NCI-H1092 (cell line): ENCODE results near the gene AIRE.
"Not testable (repeated sequence)": the region's sequence is repeated elsewhere in the genome, so short reads cannot be mapped to it uniquely, and the experiment has no call there.

Experiments
- DNase-seq: peaks from one replicate; lab custom pipeline; 2025; lab: John Stamatoyannopoulos, UW

AIRE gene

GRCh38 chr21:44285138-44285992 is at the start of gene AIRE:
TSS of gene AIRE (plus strand) at chr21:44285876. CDS start at chr21:44286007, 131 bp downstream.
- DNase-seq, result no peak

GRCh38 chr21:44240353-44240752 is 45.3 kb upstream of the AIRE start:
- DNase-seq, result not testable (repeated sequence)

- not testable (repeated sequence) for DNase-seq
These were observed 44.8 kb upstream of the AIRE start, which contains the start of gene ICOSLG for GRCh38 chr21:44240842-44241241. TSS of gene ICOSLG (minus strand) at chr21:44240943. CDS start at chr21:44240817, 126 bp downstream.

DNA sequence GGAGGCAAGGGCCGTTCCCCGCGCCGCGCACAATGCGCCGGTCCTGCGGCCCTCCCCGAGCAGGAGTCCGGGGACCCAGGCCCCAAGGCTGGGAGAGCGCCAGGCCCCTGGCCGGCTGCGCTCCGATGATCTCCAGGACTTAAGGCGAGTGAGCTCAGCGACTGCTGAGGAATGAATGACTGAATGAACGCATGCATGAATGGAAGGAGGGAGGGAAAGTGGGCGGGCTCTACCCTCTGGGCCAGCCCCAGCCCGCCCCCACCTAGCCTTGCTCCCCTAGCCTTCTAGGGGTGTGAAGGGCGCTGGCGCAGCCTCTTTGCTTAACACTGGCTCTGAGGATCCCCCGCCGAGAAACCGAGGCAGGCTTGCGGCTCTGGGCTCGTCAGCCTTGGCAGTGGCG is 44.4 kb upstream of the AIRE start:
- DNase-seq, result not testable (repeated sequence)

DNA sequence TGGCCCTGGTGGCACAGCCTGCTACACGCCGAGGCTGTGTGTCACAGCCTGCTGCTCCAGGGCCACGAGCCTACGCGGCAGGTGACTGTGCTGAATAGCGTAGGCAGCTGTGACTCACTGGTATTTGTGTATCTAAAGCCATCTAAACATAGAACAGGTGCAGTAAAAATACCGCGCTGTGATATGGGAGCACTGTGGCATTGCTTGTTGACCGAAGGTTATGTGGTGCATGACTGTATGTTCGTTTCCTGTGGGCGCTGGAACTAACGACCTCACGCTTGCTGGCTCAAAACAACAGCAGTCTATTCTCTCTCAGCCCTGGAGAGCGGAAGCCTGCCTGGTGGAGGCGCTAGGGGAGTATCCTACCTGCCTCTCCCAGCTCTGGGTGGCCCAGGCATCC is 41.7 kb upstream of the AIRE start:
- not testable (repeated sequence) for DNase-seq

- not testable (repeated sequence) for DNase-seq
These were observed 37.8 kb upstream of the AIRE start for GRCh38 chr21:44247904-44248303.

- DNase-seq, result not testable (repeated sequence)
These were observed 36.3 kb upstream of the AIRE start for GRCh38 chr21:44249204-44250037.

GRCh38 chr21:44253832-44254710 is 31.6 kb upstream of the AIRE start:
- no peak for DNase-seq

DNA sequence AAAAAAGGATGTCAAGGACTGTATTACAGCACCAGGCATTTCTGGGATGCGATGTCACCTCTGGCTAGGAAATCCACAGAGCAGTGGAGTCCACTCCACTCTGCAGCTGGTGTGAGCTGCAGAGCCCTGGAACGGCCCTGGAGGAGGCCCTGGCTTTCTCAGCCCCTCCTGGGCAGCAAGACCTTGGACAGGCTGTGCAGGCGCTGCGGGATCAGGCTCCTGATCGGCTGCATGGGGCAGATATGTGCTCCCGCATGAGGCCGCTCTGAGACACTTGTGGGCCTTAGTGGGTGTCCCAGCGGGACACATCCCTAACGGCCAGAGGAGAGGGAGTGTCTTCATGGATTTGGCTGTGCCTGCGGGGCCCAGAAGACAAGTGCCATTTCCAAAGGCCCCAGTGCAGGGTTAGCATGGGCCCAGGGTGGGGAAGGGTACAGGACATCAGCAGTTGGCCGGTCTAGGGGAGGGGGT is 30.1 kb upstream of the AIRE start:
- no peak for DNase-seq

DNA sequence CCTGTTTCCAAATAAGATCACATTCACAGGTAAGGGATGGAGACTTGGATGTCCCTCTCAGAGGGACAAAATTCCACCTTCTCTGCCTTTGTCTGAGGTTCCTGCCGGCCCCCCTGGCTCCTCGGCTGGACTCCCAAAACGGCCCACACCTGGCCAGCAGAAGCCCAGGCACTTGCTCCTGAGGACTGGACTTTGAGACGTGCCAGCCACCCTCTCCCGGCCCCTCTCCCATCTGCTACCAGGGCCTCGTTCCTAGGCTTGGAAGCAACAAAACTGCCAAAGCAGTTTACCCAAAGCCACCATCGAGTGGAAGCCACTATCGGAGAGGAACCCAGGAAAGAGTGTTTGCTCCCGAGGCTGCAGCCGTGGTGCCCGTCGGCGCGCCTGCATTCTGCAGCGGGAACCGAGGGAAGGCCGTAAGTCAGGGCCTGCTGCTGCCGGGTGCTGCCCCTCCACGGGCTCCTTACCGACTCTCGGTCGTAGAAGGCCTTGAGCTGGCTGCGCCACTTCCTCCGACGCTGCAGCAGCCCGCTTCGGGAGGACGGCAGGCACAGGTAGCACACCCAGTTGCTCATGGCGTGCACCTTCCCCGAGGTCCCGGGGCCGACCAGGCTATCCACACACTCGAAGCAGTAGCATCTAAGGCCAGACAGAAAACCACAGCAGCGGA is 27.5 kb upstream of the AIRE start:
- no peak for DNase-seq

- DNase-seq, result no peak
These were observed 26.5 kb upstream of the AIRE start for GRCh38 chr21:44259082-44259705.

GRCh38 chr21:44260066-44260465 is 25.6 kb upstream of the AIRE start:
- DNase-seq, result no peak

GRCh38 chr21:44260791-44261631 is 24.7 kb upstream of the AIRE start:
- DNase-seq, result no peak

DNA sequence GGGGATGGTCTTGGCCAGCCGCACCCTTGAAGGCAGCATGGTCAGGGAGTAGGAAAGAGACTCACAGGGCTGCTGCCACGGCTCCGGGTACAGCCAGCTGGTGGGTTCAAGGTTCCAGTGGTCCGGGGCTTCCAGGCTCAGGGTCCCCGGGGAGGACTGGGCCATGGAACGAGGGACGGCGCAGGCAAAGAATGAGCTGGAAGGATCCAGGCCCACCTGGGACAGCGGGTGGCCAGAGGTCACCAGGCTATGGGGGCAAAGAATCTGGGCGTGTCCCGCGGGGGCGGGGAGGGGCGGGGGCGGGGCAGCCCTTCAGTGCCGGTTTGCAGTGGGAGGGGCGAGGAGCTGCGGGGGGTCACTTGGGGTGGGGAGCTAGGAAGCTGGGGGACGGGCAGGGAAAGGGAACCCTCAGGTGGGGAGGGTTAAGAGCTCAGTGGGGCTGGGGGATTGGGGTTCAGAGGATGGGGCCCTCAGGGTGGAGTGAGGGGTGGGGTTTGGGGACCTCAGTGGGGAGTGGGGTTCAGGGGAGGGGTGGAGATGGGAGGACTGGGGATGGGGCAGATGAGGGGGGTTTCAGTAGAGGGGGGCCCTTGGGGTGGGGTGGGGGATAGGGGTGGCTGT is 23.9 kb upstream of the AIRE start, which contains the start of gene DNMT3L:
Gene DNMT3L, minus strand, starts transcription at position 223 of the 621 bp plus-strand sequence. CDS start 638 bp downstream, outside the sequence.
- DNase-seq, result no peak

DNA sequence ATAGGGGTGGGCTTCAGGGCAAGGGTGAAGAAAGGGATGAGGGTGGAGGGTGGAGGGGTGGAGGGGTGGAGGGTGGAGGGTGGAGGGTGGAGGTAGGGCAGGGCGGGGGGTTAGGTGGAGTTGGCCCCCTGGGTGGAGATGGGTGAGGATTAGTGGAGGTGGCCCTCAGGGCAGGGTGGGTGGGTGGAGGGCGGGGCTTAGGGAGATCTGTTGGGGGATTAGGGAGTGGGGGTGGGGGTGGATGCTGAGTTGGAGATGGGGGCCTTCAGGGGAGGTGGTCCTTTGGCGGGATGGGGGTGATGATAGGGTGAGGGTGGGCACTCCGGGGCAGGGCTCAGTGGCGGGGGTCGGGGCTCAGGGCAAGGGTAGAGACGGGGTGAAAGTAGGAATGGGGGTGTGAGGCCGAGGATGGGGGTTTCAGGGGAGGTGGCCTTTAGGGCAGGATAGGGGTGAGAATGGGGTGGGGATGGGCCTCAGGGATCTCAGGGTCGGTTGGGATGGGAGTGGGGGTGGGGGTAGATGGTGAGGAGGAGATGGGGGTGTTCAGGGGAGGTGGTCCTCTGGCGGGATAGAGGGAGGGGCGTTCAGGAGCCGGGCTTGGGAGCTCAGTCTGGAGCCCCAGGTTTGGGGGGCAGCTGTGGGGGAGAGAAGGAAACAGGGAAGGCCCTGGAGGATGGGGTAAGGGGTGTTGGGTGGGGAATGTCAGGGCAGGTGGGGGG is 23.2 kb upstream of the AIRE start:
- DNase-seq, result no peak

DNA sequence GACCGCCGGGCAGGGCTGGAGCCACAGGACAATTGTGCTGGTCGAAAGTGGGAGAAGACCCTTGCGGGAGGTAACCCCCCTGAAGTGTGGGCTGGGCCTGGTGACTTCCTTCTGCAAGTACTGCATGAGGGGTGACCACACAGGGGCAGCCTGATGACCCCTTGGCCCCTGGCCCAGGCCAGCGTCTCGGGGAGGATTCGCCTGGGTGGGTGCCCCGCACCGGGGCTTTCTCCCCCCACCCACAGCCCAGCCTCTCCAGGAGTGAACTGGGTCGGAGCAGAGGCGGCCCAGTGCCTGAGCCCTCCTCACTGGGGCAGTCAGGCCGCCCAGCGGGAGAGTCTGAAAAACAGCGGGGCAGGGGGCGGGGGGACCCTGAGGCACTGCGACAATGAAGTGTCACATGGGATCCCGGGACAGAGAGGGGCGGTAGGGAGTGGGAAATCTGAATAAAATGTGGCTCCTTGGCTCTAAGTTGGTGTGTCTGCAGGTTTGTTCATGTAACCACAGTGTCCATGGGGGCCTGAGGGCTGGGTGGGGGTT is 22.4 kb upstream of the AIRE start:
- no peak for DNase-seq

- no peak for DNase-seq
These were observed 21.9 kb upstream of the AIRE start for GRCh38 chr21:44263768-44264167.

GRCh38 chr21:44265734-44266270 is 19.9 kb upstream of the AIRE start:
- no peak for DNase-seq
